GM21390 (cell line): ENCODE measurements around the gene PTGDS.

Source experiments
- ATAC-seq: cut with Tn5 transposase; IDR thresholded peaks from one replicate; pipeline ENCODE4 v1.9.1; 2021; ENCODE audit not compliant: unreplicated experiment

The PTGDS gene

GRCh38 chr9:137007108-137007815, 30.0 kb downstream of the PTGDS start:
- ATAC-seq: no peak

- ATAC-seq: no peak
Measured at GRCh38 chr9:137007816-137008270, 30.5 kb downstream of the PTGDS start.

- ATAC-seq: no peak
Measured at GRCh38 chr9:137008312-137008711, 31.0 kb downstream of the PTGDS start.

- no peak for ATAC-seq
Measured at GRCh38 chr9:137009217-137009616, 31.9 kb downstream of the PTGDS start.

GRCh38 chr9:137009938-137010732, 32.8 kb downstream of the PTGDS start:
- ATAC-seq: no peak

GRCh38 chr9:137011156-137011555, 33.9 kb downstream of the PTGDS start:
- ATAC-seq: no peak

- ATAC-seq: no peak
Measured at GRCh38 chr9:137011907-137012675, 34.8 kb downstream of the PTGDS start.

GRCh38 chr9:137012694-137013570, 35.6 kb downstream of the PTGDS start:
- ATAC-seq: no peak

- no peak for ATAC-seq
Measured at GRCh38 chr9:137013571-137013940, 36.3 kb downstream of the PTGDS start.

- no peak for ATAC-seq
Measured at GRCh38 chr9:137014166-137014565, 36.9 kb downstream of the PTGDS start.

GRCh38 chr9:137014776-137015539, 37.7 kb downstream of the PTGDS start:
- ATAC-seq: no peak

- ATAC-seq: no peak
Measured at GRCh38 chr9:137015540-137015930, 38.2 kb downstream of the PTGDS start.

- ATAC-seq: no peak
Measured at GRCh38 chr9:137015976-137016375, 38.7 kb downstream of the PTGDS start.

- no peak for ATAC-seq
Measured at GRCh38 chr9:137016436-137016835, 39.1 kb downstream of the PTGDS start.

- no peak for ATAC-seq
Measured at GRCh38 chr9:137017071-137017470, 39.8 kb downstream of the PTGDS start.

- no peak for ATAC-seq
Measured at GRCh38 chr9:137017791-137018497, 40.6 kb downstream of the PTGDS start.

GRCh38 chr9:137018761-137019559, 41.7 kb downstream of the PTGDS start:
- no peak for ATAC-seq

GRCh38 chr9:137019891-137020683, 42.8 kb downstream of the PTGDS start:
- ATAC-seq: no peak
